GM19324 (cell line): ENCODE data around the gene ACMSD.
"Not testable (repeated sequence)": the region's sequence is repeated elsewhere in the genome, so short reads cannot be mapped to it uniquely, and the experiment has no call there.

Source experiments
- ATAC-seq: cut with Tn5 transposase; IDR thresholded peaks from one replicate; pipeline ENCODE4 v1.9.1; 2021; ENCODE audit warnings: mild to moderate bottlenecking, moderate library complexity; ENCODE audit not compliant: unreplicated experiment, low FRiP score

Gene ACMSD

GRCh38 chr2:134900151-134900550 is 61.7 kb downstream of the ACMSD start:
- ATAC-seq, result no peak

- ATAC-seq, result not testable (repeated sequence)
These were observed 65.3 kb downstream of the ACMSD start for GRCh38 chr2:134903701-134904100.

- no peak for ATAC-seq
These were observed 66.8 kb downstream of the ACMSD start for GRCh38 chr2:134905168-134905567.

GRCh38 chr2:134906726-134907125 is 68.3 kb downstream of the ACMSD start:
- ATAC-seq, result no peak

GRCh38 chr2:134907441-134908116 is 69.2 kb downstream of the ACMSD start:
- not testable (repeated sequence) for ATAC-seq

- ATAC-seq, result no peak
These were observed 72.5 kb downstream of the ACMSD start for GRCh38 chr2:134910763-134911399.

GRCh38 chr2:134911400-134911785 is 73.0 kb downstream of the ACMSD start:
- no peak for ATAC-seq

- no peak for ATAC-seq
These were observed 73.9 kb downstream of the ACMSD start for GRCh38 chr2:134912361-134912760.

GRCh38 chr2:134917360-134917865 is 79.0 kb downstream of the ACMSD start:
- no peak for ATAC-seq

GRCh38 chr2:134917888-134918525 is 79.6 kb downstream of the ACMSD start:
- peak; percentile 79 for ATAC-seq

GRCh38 chr2:134918526-134919340 is 80.3 kb downstream of the ACMSD start, which contains the start of gene CCNT2:
TSS of gene CCNT2 (plus strand) at chr2:134918822. CDS start at chr2:134918855, 33 bp downstream.
- ATAC-seq, result peak; percentile 90

- no peak for ATAC-seq
These were observed 81.2 kb downstream of the ACMSD start for GRCh38 chr2:134919341-134920210.

GRCh38 chr2:134924912-134925311 is 86.5 kb downstream of the ACMSD start:
- no peak for ATAC-seq

GRCh38 chr2:134926231-134926931 is 88.0 kb downstream of the ACMSD start:
- no peak for ATAC-seq

- no peak for ATAC-seq
These were observed 88.8 kb downstream of the ACMSD start for GRCh38 chr2:134927195-134927594.

GRCh38 chr2:134932864-134933526 is 94.6 kb downstream of the ACMSD start:
- no peak for ATAC-seq

GRCh38 chr2:134933732-134934131 is 95.3 kb downstream of the ACMSD start:
- no peak for ATAC-seq

GRCh38 chr2:134934150-134934549 is 95.7 kb downstream of the ACMSD start:
- no peak for ATAC-seq

- ATAC-seq, result no peak
These were observed 96.2 kb downstream of the ACMSD start for GRCh38 chr2:134934641-134935040.
